SK-N-SH treated with all-trans-retinoic acid at 6 μM for 48 hours (cell line): ENCODE results near the gene DHX9.
A peak's percentile ranks its signal among the peaks of the same experiment; 100 is the strongest.

ENCODE experiments used
- ATAC-seq: fragments of 200-7000 bp; cut with Tn5 transposase; 3 replicates; pipeline ENCODE4 v1.9.1; 2020; ENCODE audit warnings: mild to moderate bottlenecking, moderate library complexity
- ARNTL ChIP-seq: fragments of 450-650 bp; formaldehyde crosslinking; IDR thresholded peaks from 2 replicates; pipeline ENCODE4 v1.5.0; 2020; ENCODE audit warnings: low read depth, mild to moderate bottlenecking, moderate library complexity, borderline replicate concordance
- BACH2 ChIP-seq: fragments of 250-450 bp; sonication (Bioruptor Pico); IDR thresholded peaks from 2 replicates; pipeline ENCODE4 v1.9.0; 2021; ENCODE audit warnings: mild to moderate bottlenecking, borderline replicate concordance
- CSDC2 ChIP-seq: fragments of 250-450 bp; sonication (Bioruptor Pico); IDR thresholded peaks from 2 replicates; pipeline ENCODE4 v1.5.0; 2020; ENCODE audit warnings: mild to moderate bottlenecking, moderate library complexity
- CSRNP3 ChIP-seq: fragments of 250-450 bp; sonication (Bioruptor Pico); IDR thresholded peaks from 2 replicates; pipeline ENCODE4 v1.5.1; 2021; ENCODE audit warnings: mild to moderate bottlenecking, moderate library complexity
- GLIS3 ChIP-seq: fragments of 250-450 bp; sonication (Bioruptor Pico); IDR thresholded peaks from 2 replicates; pipeline ENCODE4 v1.5.0; 2020; ENCODE audit warnings: mild to moderate bottlenecking, moderate library complexity
- ISL1 ChIP-seq: fragments of 250-450 bp; sonication (Bioruptor Pico); IDR thresholded peaks from 2 replicates; pipeline ENCODE4 v2.1.2; 2022; ENCODE audit warnings: mild to moderate bottlenecking, moderate library complexity
- OSR1 ChIP-seq: fragments of 250-450 bp; sonication (Bioruptor Pico); IDR thresholded peaks from 2 replicates; pipeline ENCODE4 v1.8.0; 2022; ENCODE audit warnings: moderate library complexity, mild to moderate bottlenecking, inconsistent platforms
- PATZ1 ChIP-seq: fragments of 250-450 bp; sonication (Bioruptor Pico); IDR thresholded peaks from 2 replicates; pipeline ENCODE4 v1.8.0; 2020; ENCODE audit warnings: mild to moderate bottlenecking, moderate library complexity, borderline replicate concordance
- POU6F1 ChIP-seq: fragments of 250-450 bp; sonication (Bioruptor Pico); IDR thresholded peaks from 2 replicates; pipeline ENCODE4 v1.8.0; 2021; ENCODE audit warnings: low read depth, mild to moderate bottlenecking, moderate library complexity, borderline replicate concordance
- PPARA ChIP-seq: fragments of 250-450 bp; sonication (Bioruptor Pico); IDR thresholded peaks from 2 replicates; pipeline ENCODE4 v1.5.0; 2020; ENCODE audit warnings: mild to moderate bottlenecking, borderline replicate concordance
- RARB ChIP-seq: fragments of 250-450 bp; sonication (Bioruptor Pico); IDR thresholded peaks from 2 replicates; pipeline ENCODE4 v1.8.0; 2021; ENCODE audit warnings: mild to moderate bottlenecking, moderate library complexity
- SNAI2 ChIP-seq: fragments of 250-450 bp; sonication (Bioruptor Pico); IDR thresholded peaks from 2 replicates; pipeline ENCODE4 v1.5.0; 2020; ENCODE audit warnings: mild to moderate bottlenecking, moderate library complexity
- TCF4 ChIP-seq: fragments of 250-450 bp; sonication (Bioruptor Pico); IDR thresholded peaks from 2 replicates; pipeline ENCODE4 v1.8.0; 2021; ENCODE audit warnings: mild to moderate bottlenecking, moderate library complexity, borderline replicate concordance
- TOX ChIP-seq: fragments of 250-450 bp; sonication (Bioruptor Pico); IDR thresholded peaks from 2 replicates; pipeline ENCODE4 v1.8.0; 2021; ENCODE audit warnings: mild to moderate bottlenecking, moderate library complexity, borderline replicate concordance
- TSHZ2 ChIP-seq: fragments of 250-450 bp; sonication (Bioruptor Pico); IDR thresholded peaks from 2 replicates; pipeline ENCODE4 v1.5.0; 2020; ENCODE audit warnings: mild to moderate bottlenecking, moderate library complexity
- ZFP3 ChIP-seq: fragments of 250-450 bp; sonication (Bioruptor Pico); IDR thresholded peaks from 2 replicates; pipeline ENCODE4 v1.5.0; 2020; ENCODE audit warnings: mild to moderate bottlenecking, moderate library complexity
- ZFP30 ChIP-seq: fragments of 450-650 bp; formaldehyde crosslinking; IDR thresholded peaks from 2 replicates; pipeline ENCODE4 v1.5.0; 2022; ENCODE audit warnings: mild to moderate bottlenecking, moderate library complexity
- ZNF565 ChIP-seq: fragments of 450-650 bp; formaldehyde crosslinking; conservative IDR thresholded peaks from 2 replicates; pipeline ENCODE4 v1.5.0; 2020; ENCODE audit warnings: low read depth, mild to moderate bottlenecking, moderate library complexity
- ZNF70 ChIP-seq: fragments of 450-650 bp; formaldehyde crosslinking; IDR thresholded peaks from 2 replicates; pipeline ENCODE4 v1.5.0; 2020; ENCODE audit warnings: mild to moderate bottlenecking, moderate library complexity
- ZNF8 ChIP-seq: fragments of 450-650 bp; formaldehyde crosslinking; IDR thresholded peaks from 2 replicates; pipeline ENCODE4 v1.5.0; 2020; ENCODE audit warnings: mild to moderate bottlenecking, moderate library complexity

The DHX9 gene

GRCh38 chr1:182910143-182910542, 71.0 kb downstream of the DHX9 start:
- TF ChIP-seq POU6F1 (CRISPR knock-in tag): no peak
- no peak for TF ChIP-seq OSR1
- TF ChIP-seq ISL1 (CRISPR knock-in tag): no peak
- TF ChIP-seq ZNF70: no peak
- no peak for TF ChIP-seq CSDC2 (CRISPR knock-in tag)
- no peak for TF ChIP-seq BACH2
- no peak for TF ChIP-seq SNAI2 (CRISPR knock-in tag)
- TF ChIP-seq ZNF8 (CRISPR knock-in tag): no peak
- TF ChIP-seq ARNTL: no peak
- no peak for TF ChIP-seq RARB (CRISPR knock-in tag)
- no peak for TF ChIP-seq ZFP3 (CRISPR knock-in tag)
- no peak for TF ChIP-seq PPARA (CRISPR knock-in tag)
- TF ChIP-seq, all 23 proteins: peak for 0
- ATAC-seq: peak; percentile 44; the same call in 2 of the 3 replicates

- TF ChIP-seq SNAI2 (CRISPR knock-in tag) (no peak), ZNF565 (CRISPR knock-in tag) (no peak), TCF4 (CRISPR knock-in tag) (no peak), CSRNP3 (no peak)
- no peak for ATAC-seq
Observed at GRCh38 chr1:182913401-182913800, 74.3 kb downstream of the DHX9 start.

GRCh38 chr1:182917378-182917777, 78.2 kb downstream of the DHX9 start:
- ATAC-seq: no peak
- TF ChIP-seq TOX (CRISPR knock-in tag) (no peak), GLIS3 (CRISPR knock-in tag) (no peak), BACH2 (no peak), POU6F1 (CRISPR knock-in tag) (no peak), ZFP30 (CRISPR knock-in tag) (no peak), ZNF8 (CRISPR knock-in tag) (no peak), TCF4 (CRISPR knock-in tag) (no peak), PATZ1 (no peak), TSHZ2 (CRISPR knock-in tag) (no peak), ZNF70 (no peak), SNAI2 (CRISPR knock-in tag) (no peak), ISL1 (CRISPR knock-in tag) (no peak)

- TF ChIP-seq SNAI2 (CRISPR knock-in tag) (no peak), ISL1 (CRISPR knock-in tag) (no peak), TCF4 (CRISPR knock-in tag) (no peak), TOX (CRISPR knock-in tag) (no peak)
- ATAC-seq: no peak
Observed at GRCh38 chr1:182925661-182926060, 86.5 kb downstream of the DHX9 start.
